ENCODE data around the gene PUS7.
"Not testable (repeated sequence)": the region's sequence is repeated elsewhere in the genome, so short reads cannot be mapped to it uniquely, and the experiment has no call there.

The PUS7 gene

GRCh38 chr7:105444342-105444987, 77.6 kb downstream of the PUS7 start:
- no peak for DNase-seq

DNA sequence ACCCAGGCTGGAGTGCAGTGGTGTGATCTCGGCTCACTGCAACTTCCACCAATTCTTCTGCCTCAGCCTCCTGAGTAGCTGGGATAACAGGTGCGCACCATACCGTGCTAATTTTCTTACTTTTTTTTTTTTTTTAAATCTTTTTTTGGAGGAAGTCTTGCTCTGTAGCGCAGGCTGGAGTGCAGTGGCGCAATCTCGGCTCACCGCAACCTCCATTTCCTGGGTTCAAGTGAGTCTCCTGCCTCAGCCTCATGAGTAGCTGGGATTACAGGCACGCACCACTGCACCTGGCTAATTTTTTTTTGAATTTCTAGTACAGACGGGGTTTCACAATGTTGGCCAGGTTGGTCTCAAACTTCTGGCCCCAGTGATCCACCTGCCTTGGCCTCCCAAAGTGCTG, 79.9 kb downstream of the PUS7 start:
- not testable (repeated sequence) for DNase-seq

GRCh38 chr7:105439174-105439893, 82.7 kb downstream of the PUS7 start:
- peak in 1 of 2 donors; percentile 19 for DNase-seq

GRCh38 chr7:105438847-105439173, 83.3 kb downstream of the PUS7 start:
- DNase-seq: no peak

DNA sequence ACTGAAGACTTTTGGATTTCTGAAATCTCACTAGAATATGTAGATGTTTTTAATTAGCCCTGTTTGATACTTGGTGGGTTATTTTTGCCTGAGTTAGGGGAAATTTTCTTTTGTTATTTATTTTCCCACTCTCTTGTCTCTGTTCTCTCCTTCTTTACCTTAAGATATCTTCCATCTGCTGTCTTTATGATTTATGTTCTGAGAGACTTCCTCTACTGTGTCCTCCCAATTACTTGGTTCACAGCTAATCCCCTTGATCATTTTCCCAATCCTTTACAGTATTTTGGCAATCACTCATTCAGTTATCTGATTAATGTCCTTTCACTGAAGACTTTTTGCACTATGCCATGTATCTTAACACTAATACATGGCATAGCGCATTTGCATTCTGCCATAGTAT, 83.8 kb downstream of the PUS7 start:
- DNase-seq: no peak

DNA sequence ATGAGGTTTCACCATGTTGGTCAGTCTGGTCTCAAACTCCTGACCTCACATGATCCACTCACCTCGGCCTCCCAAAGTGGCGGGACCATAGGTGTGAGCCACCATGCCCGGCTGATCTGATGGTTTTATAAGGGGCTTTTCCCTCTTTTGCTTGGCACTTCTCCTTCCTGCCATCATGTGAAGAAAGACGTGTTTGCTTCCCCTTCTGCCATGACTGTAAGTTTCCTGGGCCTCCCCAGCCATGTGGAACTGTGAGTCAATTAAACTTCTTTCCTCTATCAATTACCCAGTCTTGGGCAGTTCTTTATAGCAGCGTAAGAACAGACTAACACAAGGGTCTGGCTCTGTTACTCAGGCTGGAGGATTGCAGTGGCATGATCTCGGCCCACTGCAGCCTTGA, 84.7 kb downstream of the PUS7 start:
- not testable (repeated sequence) for DNase-seq

- peak; percentile 42 to 46 for DNase-seq
Observed at GRCh38 chr7:105429746-105430612, 92.1 kb downstream of the PUS7 start.

GRCh38 chr7:105426606-105427146, 95.4 kb downstream of the PUS7 start:
- no peak for DNase-seq

GRCh38 chr7:105423987-105424386, 98.1 kb downstream of the PUS7 start:
- no peak for DNase-seq

- no peak for DNase-seq
Observed at GRCh38 chr7:105413887-105414437, 108.1 kb downstream of the PUS7 start.

- DNase-seq: not testable (repeated sequence)
Observed at GRCh38 chr7:105410774-105411173, 111.3 kb downstream of the PUS7 start.

DNA sequence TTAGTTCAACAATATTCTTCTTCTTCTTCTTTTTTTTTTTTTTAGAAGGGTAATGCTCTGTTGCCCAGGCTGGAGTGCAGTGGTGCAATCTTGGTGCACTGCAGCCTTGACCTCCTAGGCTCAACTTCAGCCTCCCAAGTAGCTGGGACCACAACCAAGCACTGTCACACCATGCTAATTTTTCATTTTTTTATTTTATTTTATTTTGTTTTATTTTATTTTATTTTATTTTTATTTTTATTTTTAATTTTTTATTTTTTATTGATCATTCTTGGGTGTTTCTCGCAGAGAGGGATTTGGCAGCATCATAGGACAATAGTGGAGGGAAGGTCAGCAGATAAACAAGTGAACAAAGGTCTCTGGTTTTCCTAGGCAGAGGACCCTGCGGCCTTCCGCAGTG, 112.3 kb downstream of the PUS7 start:
- not testable (repeated sequence) for DNase-seq

DNA sequence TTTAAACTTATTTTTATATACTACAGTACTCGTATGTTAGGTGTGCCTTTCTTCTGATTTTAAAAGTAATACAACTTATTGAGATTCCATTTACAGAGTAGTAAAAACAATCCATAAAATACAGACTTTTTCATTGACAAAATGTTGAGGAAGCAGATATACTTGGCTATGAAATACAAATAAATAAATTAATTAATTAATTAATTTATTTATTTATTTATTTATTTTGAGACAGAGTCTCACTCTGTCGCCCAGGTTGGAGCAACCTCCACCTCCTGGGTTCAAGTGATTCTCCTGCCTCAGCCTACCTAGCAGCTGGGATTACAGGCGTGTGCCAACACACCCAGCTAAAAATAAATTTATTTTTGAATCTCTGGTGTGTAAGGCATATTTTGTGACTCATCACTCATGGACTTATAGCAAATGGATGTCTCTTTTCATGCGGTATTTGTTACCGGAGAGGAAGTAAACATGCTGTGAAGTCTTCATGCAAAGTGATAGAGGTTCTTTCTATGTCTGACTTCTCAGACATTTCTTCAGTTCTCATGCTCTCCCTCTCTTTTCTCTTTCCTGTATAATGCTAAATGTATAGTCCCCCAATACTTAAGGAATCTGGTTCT, 113.2 kb downstream of the PUS7 start:
- DNase-seq: no peak

All from stimulated activated CD4-positive, alpha-beta T cell treated with anti-CD3 and anti-CD28 coated beads, Interleukin-2, amount 100 ng/mL, for 24 hours (primary cell).